HEK293T (cell line): ENCODE results near the gene GAL3ST2.

Experiments used
- ARNT ChIP-seq: fragments of 450-650 bp; IDR thresholded peaks from 2 replicates; pipeline ENCODE4 v1.6.1; 2017; ENCODE audit warnings: mild to moderate bottlenecking
- BHLHE40 ChIP-seq: fragments of 450-650 bp; IDR thresholded peaks from 2 replicates; pipeline ENCODE4 v1.6.1; 2016; ENCODE audit warnings: mild to moderate bottlenecking, moderate library complexity, borderline replicate concordance
- FOXK2 ChIP-seq: fragments of 450-650 bp; IDR thresholded peaks from 2 replicates; pipeline ENCODE4 v1.6.1; 2016; ENCODE audit warnings: mild to moderate bottlenecking
- FOXM1 ChIP-seq: fragments of 450-650 bp; IDR thresholded peaks from 2 replicates; pipeline ENCODE4 v1.6.1; 2017; ENCODE audit warnings: mild to moderate bottlenecking, borderline replicate concordance
- LEF1 ChIP-seq: fragments of 450-650 bp; IDR thresholded peaks from 2 replicates; pipeline ENCODE4 v1.6.1; 2017; ENCODE audit warnings: mild to moderate bottlenecking, borderline replicate concordance
- ZNF384 ChIP-seq: fragments of 450-650 bp; IDR thresholded peaks from 2 replicates; pipeline ENCODE4 v1.6.1; 2016
- TF ChIP-seq, protein P1 (sequence below): fragments of 450-650 bp; IDR thresholded peaks from 2 replicates; pipeline ENCODE4 v1.6.1; 2016

DNA sequence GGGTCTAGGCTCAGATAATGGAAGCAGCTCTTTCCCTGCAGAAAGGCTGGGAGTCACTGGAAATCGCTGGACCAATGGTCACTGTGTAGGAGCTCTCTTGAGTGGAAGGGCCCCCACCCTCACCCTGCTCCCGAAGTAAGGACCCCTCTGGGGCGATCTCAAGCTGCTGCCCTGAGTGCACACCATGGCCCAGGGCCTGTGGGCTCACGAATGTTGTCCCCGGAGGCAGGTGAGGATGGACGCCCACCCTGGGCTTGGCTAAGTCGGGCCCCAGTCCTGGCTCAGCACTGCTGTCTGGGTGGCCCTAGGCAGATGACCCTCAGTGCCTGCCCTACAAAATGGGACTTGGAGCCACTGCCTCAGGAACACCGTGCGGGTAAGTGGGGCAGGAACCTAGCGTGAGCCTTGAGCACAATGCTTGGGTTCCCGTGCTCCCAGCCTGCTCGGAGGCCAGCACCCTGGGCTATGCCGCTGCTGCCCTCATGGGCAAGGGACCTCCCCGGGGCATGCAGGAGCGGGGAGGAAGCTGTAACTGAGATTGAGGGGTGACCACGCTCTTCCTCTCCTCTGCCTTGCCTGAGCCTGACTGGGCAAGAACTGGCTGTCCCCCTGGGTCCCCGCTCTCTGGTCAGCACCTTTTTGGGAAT lies 38.5 kb upstream of the GAL3ST2 start:
- no peak for TF ChIP-seq LEF1
- TF ChIP-seq FOXM1: no peak
- TF ChIP-seq BHLHE40: no peak
- TF ChIP-seq, protein P1, sequence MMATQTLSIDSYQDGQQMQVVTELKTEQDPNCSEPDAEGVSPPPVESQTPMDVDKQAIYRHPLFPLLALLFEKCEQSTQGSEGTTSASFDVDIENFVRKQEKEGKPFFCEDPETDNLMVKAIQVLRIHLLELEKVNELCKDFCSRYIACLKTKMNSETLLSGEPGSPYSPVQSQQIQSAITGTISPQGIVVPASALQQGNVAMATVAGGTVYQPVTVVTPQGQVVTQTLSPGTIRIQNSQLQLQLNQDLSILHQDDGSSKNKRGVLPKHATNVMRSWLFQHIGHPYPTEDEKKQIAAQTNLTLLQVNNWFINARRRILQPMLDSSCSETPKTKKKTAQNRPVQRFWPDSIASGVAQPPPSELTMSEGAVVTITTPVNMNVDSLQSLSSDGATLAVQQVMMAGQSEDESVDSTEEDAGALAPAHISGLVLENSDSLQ: no peak
- no peak for TF ChIP-seq ZNF384
- TF ChIP-seq ARNT: no peak
- TF ChIP-seq FOXK2: no peak
